ENCODE measurements around the gene CLCN4.

CLCN4 gene

GRCh38 chrX:10128386-10128785 lies 28.4 kb upstream of the CLCN4 start:
- FAIRE-seq, result no peak
- TF ChIP-seq CTCF (IDR thresholded peaks at IDR 0.05; ENCODE audit: insufficient read depth, missing control alignments), result no peak
- DNase-seq (ENCODE audit: insufficient read length, low spot score), result no peak

DNA sequence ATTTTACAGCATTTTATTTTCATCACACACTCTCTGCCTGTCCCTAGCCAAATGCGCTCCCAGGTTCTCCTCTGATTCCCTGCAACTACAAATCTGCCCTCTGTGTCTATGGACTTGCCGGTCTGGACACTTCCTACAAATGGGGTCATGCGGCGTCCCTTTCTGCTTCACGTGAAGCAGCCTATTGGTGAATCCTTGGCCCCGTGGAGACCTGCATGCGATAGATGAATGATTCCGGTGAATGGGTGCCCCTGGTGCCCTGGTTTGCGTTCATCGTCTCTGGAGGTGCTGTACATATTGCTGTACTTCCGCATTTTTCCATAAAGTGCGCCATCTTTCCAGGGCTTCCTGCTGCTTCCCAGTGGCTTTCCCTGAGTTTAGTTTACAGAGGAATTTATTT lies 27.5 kb upstream of the CLCN4 start:
- no peak for TF ChIP-seq CTCF (IDR thresholded peaks at IDR 0.05; ENCODE audit: insufficient read depth, missing control alignments)
- FAIRE-seq (no peak), DNase-seq (ENCODE audit: insufficient read length, low spot score) (no peak)

DNA sequence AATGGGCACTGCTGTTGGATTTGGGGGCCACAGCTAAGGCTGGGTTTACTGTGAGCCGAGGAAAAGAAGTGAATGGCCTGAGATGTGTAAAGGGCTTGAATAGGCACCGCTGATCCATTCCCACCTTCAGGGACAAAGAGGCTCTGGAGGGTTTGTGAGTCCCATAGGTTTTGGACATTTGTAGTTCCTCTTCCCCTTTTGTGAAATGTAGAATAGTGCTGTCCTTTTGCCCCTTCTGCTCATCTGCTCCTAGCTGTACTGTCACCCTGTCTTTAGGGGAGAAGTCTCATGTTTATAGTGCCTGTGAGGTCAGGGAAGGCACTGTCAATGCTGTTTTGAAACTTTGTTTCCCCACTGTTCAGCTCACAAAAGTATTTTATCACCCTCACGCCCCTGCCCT lies 26.4 kb upstream of the CLCN4 start:
- no peak for FAIRE-seq
- DNase-seq (ENCODE audit: insufficient read length, low spot score), result no peak
- TF ChIP-seq CTCF (IDR thresholded peaks at IDR 0.05; ENCODE audit: insufficient read depth, missing control alignments), result no peak

DNA sequence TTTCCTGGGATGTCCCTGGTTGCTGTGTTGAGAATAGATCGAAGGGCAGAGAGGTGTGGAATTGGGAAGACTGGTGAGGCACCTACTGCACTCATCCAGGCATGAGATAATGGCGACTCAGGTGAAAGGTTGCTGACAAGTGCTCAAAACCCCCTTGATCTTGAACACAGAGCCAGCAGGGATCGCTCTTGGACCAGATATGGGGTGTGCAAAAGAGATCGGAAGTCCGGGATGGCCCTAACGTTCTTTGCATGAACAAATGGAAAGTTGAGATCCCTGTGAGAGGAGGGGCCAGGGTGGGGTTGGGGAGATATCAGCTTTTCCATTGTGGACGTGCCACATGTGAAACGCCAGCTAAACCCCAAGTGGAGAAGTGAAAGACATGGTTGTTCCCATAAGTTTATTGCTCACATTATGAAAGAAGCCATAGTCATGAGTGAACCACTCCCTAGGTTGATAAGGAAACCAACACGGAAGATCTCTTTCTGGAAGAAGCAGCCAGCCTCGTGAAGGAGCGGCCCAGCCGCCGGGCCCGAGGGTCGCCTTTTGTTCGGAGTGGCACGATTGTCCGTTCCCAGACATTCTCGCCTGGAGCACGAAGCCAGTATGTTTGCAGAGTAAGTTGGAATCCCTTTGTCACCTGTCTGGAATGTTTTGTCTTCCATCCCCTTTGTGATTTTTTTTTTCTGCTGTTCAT lies 22.6 kb upstream of the CLCN4 start:
- TF ChIP-seq CTCF (IDR thresholded peaks at IDR 0.05; ENCODE audit: insufficient read depth, missing control alignments), result no peak
- FAIRE-seq (no peak), DNase-seq (ENCODE audit: insufficient read length, low spot score) (no peak)

GRCh38 chrX:10134921-10135320 lies 21.9 kb upstream of the CLCN4 start:
- TF ChIP-seq CTCF (IDR thresholded peaks at IDR 0.05; ENCODE audit: insufficient read depth, missing control alignments), result no peak
- no peak for FAIRE-seq
- DNase-seq (ENCODE audit: insufficient read length, low spot score), result no peak

- no peak for TF ChIP-seq CTCF (IDR thresholded peaks at IDR 0.05; ENCODE audit: insufficient read depth, missing control alignments)
- DNase-seq (ENCODE audit: insufficient read length, low spot score) (no peak), FAIRE-seq (no peak)
Measured at GRCh38 chrX:10135561-10136399, 21.0 kb upstream of the CLCN4 start.

DNA sequence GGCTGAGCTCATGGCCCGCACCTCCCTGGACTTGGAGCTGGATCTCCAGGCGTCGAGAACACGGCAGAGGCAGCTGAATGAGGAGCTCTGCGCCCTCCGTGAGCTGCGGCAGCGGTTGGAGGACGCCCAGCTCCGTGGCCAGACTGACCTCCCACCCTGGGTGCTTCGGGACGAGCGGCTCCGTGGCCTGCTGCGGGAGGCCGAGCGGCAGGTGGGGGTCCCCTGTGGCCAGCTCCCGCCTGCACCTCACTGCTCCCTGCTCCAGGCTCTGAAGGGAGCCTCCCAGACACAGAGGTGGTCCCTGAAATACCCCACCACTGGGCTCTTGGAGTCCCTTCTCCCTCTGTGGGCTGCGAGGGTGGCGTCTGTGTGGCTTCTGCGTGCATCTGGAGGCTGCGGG lies 18.0 kb upstream of the CLCN4 start:
- no peak for TF ChIP-seq CTCF (IDR thresholded peaks at IDR 0.05; ENCODE audit: insufficient read depth, missing control alignments)
- no peak for DNase-seq (ENCODE audit: insufficient read length, low spot score)
- FAIRE-seq, result no peak

All from D721Med (cell line).